GM04504 (cell line): ENCODE measurements around the gene RAPGEF4.
"Not testable (repeated sequence)": the region's sequence is repeated elsewhere in the genome, so short reads cannot be mapped to it uniquely, and the experiment has no call there.

Source experiments
- DNase-seq: peaks from one replicate; pipeline ENCODE4 v3.0.0-alpha.2; 2012; ENCODE audit warnings: low read depth

RAPGEF4 gene

GRCh38 chr2:172726172-172726735 lies 9.4 kb upstream of the RAPGEF4 start:
- no peak for DNase-seq

- DNase-seq, result no peak
Measured at GRCh38 chr2:172730411-172730810, 5.2 kb upstream of the RAPGEF4 start.

- no peak for DNase-seq
Measured at GRCh38 chr2:172734711-172735581, 699 bp upstream of the RAPGEF4 start.

GRCh38 chr2:172736424-172737174 lies 954 bp downstream of the RAPGEF4 start:
- no peak for DNase-seq

- no peak for DNase-seq
Measured at GRCh38 chr2:172739661-172740266, 4.1 kb downstream of the RAPGEF4 start.

- no peak for DNase-seq
Measured at GRCh38 chr2:172740856-172741255, 5.2 kb downstream of the RAPGEF4 start.

- no peak for DNase-seq
Measured at GRCh38 chr2:172742931-172743540, 7.4 kb downstream of the RAPGEF4 start.

DNA sequence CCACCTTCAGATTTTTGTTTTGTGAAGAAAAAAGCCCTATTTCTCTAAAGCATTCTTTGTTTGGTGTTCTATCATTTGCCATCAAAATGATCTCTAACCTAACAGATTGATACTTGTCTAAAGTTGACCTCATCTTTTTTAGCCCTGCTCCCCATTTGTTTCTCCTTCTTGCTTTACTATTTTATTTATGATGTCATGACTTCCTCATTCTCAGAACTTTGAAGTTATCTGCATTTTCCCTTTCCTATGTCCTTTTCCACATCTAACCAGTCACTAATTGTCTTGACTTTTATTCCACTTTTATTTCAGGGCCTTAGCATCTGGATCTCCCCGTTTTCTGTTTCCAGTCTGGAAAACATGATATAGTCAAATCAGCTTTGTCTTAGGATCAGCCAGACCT lies 8.3 kb downstream of the RAPGEF4 start:
- DNase-seq, result no peak

DNA sequence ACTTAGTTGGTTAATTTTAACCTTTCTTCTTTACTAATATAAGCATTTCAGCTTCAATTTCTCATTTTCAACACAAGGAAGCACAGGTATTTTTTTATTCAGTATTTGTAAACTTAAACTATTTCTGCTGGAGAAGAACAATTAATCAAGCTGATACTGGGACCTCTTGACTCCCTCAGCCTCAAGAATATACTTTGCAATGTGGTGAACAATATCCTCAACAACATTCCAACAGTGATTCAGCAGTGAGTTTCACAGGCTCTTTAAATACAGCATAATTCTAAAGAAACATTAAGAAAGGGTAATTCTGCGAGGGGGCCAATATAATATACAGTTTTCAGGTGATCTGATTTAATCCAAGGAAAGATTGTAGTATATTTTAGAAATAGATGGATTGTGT lies 10.0 kb downstream of the RAPGEF4 start:
- no peak for DNase-seq

- DNase-seq, result not testable (repeated sequence)
Measured at GRCh38 chr2:172748543-172748942, 12.9 kb downstream of the RAPGEF4 start.

- DNase-seq, result no peak
Measured at GRCh38 chr2:172749388-172749787, 13.7 kb downstream of the RAPGEF4 start.

DNA sequence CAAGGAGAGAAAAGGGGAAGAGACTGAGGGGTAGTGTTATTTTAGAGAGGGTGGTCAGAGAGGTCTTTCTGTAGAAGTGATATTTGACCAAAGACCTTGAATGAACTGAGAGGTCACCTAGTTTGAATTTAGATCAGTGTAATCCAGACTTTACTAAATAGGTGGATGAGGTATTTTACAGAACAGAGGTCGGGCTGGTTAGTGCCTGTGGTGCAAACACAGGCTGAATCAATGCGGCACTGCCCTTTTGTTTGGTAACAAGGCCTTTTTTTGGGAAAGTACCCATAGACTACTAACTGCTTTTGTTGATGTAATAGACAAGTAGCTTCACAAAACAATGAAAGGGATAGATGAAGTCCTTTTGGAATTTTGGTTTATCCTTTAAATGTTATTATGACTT lies 15.9 kb downstream of the RAPGEF4 start:
- DNase-seq, result no peak

DNA sequence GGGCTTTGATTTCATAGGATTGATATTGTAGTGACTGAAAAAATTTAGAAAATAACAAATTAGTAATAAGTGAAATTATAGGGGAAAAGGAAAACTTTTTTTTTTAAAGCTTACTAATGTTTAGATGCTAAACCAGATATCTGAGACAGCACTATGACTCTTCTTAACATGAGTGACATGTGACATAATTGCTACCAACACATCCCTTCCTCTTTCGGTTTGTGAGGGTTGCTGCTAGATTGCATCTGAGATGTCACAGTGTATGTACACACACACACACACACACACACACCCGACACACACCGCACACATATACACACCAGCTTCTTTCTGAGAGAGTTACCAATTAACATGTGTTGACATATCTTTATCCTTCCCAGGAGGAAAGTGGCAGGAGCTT lies 18.0 kb downstream of the RAPGEF4 start:
- DNase-seq, result no peak

DNA sequence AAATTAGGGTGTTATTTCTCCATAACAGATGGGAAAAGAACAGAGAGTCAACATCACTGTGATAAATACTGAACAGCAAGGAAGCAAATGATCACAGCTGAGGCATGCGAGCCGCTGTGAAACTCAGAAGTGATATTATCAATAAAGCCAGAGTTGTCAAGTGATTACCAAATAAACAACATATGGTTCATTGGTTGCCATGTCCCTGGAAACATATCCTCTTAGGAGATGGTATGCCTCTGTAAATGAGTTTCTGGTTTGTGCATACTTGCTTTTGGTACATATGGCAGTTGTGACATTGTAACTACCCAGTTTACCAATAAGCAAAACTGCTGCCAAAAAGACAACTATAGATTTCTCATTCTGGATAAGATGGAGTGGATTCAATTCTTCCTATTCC lies 23.8 kb downstream of the RAPGEF4 start:
- DNase-seq, result no peak

DNA sequence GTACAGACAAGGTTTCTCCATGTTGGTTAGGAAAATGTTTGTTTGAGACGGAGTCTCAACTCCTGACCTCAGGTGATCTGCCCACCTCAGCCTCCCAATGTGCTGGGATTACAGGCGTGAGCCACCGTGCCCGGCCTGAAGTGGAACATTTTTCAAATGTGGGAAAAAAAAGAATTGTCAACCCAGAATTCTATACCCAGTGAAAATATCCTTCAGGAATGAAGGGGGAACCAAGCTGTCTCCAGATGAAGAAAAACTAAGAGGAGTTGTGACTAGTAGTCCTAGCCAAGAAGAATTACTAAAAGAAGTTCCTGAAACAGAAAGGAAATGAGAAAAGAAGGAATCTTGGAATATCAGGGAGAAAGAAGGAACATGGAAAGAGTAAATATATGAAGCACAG lies 25.7 kb downstream of the RAPGEF4 start:
- no peak for DNase-seq

DNA sequence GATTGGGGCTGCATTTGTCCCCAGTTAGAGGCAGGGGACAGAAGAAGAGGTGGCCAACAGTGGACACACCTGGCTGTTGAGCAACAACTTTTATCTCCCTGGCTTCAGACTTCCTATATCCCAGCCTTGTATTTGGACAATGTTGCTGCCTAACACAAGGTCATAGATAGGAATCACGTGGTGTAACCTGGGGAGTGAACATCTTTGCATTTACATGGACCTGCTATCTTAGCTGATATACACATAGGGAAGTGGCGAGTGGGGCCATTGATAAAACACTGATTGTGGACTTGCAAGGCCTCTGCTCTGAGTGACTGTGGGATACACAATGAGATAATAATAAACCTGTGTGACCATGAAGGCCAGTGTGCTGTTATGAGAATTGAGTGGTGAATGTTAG lies 26.9 kb downstream of the RAPGEF4 start:
- DNase-seq, result no peak

GRCh38 chr2:172763079-172763478 lies 27.4 kb downstream of the RAPGEF4 start:
- no peak for DNase-seq

GRCh38 chr2:172765662-172766061 lies 30.0 kb downstream of the RAPGEF4 start:
- no peak for DNase-seq

- DNase-seq, result no peak
Measured at GRCh38 chr2:172768401-172768800, 32.8 kb downstream of the RAPGEF4 start.

- DNase-seq, result no peak
Measured at GRCh38 chr2:172769879-172770278, 34.2 kb downstream of the RAPGEF4 start.

DNA sequence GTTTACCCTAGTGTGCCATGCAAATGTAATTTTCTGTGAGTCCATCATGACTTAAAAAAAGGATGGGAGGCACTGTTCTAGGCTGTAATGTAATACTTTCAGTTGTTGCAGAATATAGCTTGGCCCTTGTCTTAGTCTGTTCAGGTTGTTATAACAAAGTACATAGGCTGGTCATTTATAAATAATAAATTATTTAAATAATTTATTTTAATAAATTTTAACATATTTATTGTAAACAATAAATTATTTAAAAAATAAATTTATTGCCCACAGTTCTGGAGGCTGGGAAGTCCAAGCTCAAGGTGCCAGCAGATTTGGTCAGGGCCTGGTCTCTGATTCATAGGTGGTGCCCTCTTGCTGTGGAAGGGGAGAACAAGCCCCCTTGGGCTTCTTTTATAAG lies 35.2 kb downstream of the RAPGEF4 start:
- DNase-seq, result no peak

GRCh38 chr2:172772633-172773032 lies 37.0 kb downstream of the RAPGEF4 start:
- DNase-seq, result peak; percentile 3
